ENCODE results near the gene FSIP1. TPM values are rescaled to one million over a fixed set of nuclear protein-coding genes. Genes with fewer than 3 reads are reported as not detected.

FSIP1 gene
- total and polyA plus RNA-seq, 9 of the 15 experiments (the other 6 are each of a cell fraction or from before 2014, with no cell fraction given) = 0.07 to 0.51 (median 0.29) TPM

DNA sequence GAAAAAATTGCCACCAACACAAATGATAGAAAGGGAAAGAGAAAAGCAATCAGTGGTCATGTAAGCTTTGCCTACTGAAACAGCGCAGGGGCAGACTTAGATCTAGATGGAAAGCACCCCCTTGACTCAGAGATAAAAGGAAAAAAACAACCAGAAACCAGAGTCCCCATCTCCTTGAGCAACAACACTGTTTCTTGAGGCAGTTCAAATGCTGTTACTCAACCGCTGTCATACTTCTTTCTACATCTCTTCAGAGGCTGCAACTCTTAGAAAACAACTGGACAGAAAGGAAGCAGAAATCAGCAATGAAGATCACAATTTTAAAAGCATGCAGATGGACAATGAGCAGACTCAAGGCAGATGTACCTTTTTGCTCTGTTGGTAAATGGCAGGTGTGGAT is 36.5 kb downstream of the FSIP1 start (continued):
- no peak for TF ChIP-seq AFF4 (CRISPR knock-in tag; IDR thresholded peaks at IDR 0.05)
- TF ChIP-seq, protein P1, sequence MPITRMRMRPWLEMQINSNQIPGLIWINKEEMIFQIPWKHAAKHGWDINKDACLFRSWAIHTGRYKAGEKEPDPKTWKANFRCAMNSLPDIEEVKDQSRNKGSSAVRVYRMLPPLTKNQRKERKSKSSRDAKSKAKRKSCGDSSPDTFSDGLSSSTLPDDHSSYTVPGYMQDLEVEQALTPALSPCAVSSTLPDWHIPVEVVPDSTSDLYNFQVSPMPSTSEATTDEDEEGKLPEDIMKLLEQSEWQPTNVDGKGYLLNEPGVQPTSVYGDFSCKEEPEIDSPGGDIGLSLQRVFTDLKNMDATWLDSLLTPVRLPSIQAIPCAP (CRISPR knock-in tag; IDR thresholded peaks at IDR 0.05; ENCODE audit: borderline replicate concordance) = no peak

GRCh38 chr15:39745415-39745814 is 37.2 kb downstream of the FSIP1 start:
- no peak overlapping the region for H3K4me2 ChIP-seq (ENCODE audit: insufficient read depth, low read length)
- FAIRE-seq (no peak), DNase-seq (ENCODE audit: extremely low read depth in 1 of 4, low spot score in 3 of 4) (no peak), ATAC-seq (no peak)
- no peak overlapping the region for H3K27ac ChIP-seq (ENCODE audit: extremely low read depth, low read depth, low read length)
- H3K4me1 ChIP-seq (replicated peaks in 1 of 2; ENCODE audit: control insufficient read depth in 2 of 2, insufficient read depth in 2 of 2, low read length in 2 of 2) = no peaks in the 10 kb centered on the region
- H3K9me3 ChIP-seq (replicated peaks; ENCODE audit: control insufficient read depth, insufficient read depth, low read depth, low read length) = no peaks in the 10 kb centered on the region
- H3K27me3 ChIP-seq (ENCODE audit: control insufficient read depth in 2 of 2, insufficient read depth in 2 of 2, low read length in 2 of 2) = peaks cover 0 to 4% of the 10 kb centered on the region in 2 experiments; a peak in 1 of 5 replicates
- ChIA-PET CTCF (ENCODE audit: low intra/inter-chr PET ratio) (no interaction called here), POLR2A (interaction anchor here (2.1 kb wide), 1 partner anchor 10 kb away, joined by 5 read pairs; no protein-coding TSS in a partner anchor)
- intact Hi-C loops (cut with micrococcal nuclease) = no loop called here
- no peaks in the 10 kb centered on the region for H3K36me3 ChIP-seq (ENCODE audit: control insufficient read depth, insufficient read depth, low read length)
- H4K20me1 ChIP-seq (replicated peaks; ENCODE audit: control insufficient read depth, insufficient read depth, low read length) = no peaks in the 10 kb centered on the region
- WGBS (ENCODE audit: insufficient coverage, low coverage, missing lambda C conversion rate) = 0% methylated on average over 2 of the region's 2 CpGs
- H2AFZ ChIP-seq (ENCODE audit: low read depth, low read length) = no peak overlapping the region
- H3K9me1 ChIP-seq (ENCODE audit: control insufficient read depth, insufficient read depth, low read length) = no peaks in the 10 kb centered on the region
- in situ Hi-C loops (cut with MboI) = no loop called here
- BruUV-seq (replicated peaks) = no TSS peak
- H3K4me3 ChIP-seq = no peak overlapping the region
- H3K79me2 ChIP-seq (ENCODE audit: control insufficient read depth, insufficient read depth, low read length) = no peaks in the 10 kb centered on the region
- H3K9ac ChIP-seq (ENCODE audit: insufficient read depth in 1 of 2, low read depth in 2 of 2, low read length in 2 of 2) = no peak overlapping the region
- TF ChIP-seq GATA2 (CRISPR knock-in tag; IDR thresholded peaks at IDR 0.05) (no peak), PRMT5 (CRISPR knock-in tag; IDR thresholded peaks at IDR 0.05) (no peak), RBM25 (IDR thresholded peaks at IDR 0.05; ENCODE audit: low read depth, low read length, severe bottlenecking) (no peak), CHD1 (IDR thresholded peaks at IDR 0.05; ENCODE audit: low read length) (no peak), ZBED1 (IDR thresholded peaks at IDR 0.05) (no peak), BHLHE40 (IDR thresholded peaks at IDR 0.05; ENCODE audit: low read length) (no peak), MEF2A (IDR thresholded peaks at IDR 0.05; ENCODE audit: control insufficient read depth, low read depth, low read length) (no peak)
- TF ChIP-seq, protein P2, sequence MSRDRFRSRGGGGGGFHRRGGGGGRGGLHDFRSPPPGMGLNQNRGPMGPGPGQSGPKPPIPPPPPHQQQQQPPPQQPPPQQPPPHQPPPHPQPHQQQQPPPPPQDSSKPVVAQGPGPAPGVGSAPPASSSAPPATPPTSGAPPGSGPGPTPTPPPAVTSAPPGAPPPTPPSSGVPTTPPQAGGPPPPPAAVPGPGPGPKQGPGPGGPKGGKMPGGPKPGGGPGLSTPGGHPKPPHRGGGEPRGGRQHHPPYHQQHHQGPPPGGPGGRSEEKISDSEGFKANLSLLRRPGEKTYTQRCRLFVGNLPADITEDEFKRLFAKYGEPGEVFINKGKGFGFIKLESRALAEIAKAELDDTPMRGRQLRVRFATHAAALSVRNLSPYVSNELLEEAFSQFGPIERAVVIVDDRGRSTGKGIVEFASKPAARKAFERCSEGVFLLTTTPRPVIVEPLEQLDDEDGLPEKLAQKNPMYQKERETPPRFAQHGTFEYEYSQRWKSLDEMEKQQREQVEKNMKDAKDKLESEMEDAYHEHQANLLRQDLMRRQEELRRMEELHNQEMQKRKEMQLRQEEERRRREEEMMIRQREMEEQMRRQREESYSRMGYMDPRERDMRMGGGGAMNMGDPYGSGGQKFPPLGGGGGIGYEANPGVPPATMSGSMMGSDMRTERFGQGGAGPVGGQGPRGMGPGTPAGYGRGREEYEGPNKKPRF (IDR thresholded peaks at IDR 0.05; ENCODE audit: low read depth, low read length) = no peak
- TF ChIP-seq, protein P1 (CRISPR knock-in tag; IDR thresholded peaks at IDR 0.05; ENCODE audit: borderline replicate concordance) = no peak

Measured in K562 (cell line).